H1 (cell line): ENCODE measurements around the gene GRB14. TPM values are rescaled to one million over a fixed set of nuclear protein-coding genes. Genes with fewer than 3 reads are reported as not detected.

Source experiments
- CHD7 ChIP-seq: fragments of 300-600 bp; sonication (generic); IDR thresholded peaks from 2 replicates; pipeline ENCODE4 v1.7.1; 2012; ENCODE audit warnings: low read length, moderate library complexity, mild to moderate bottlenecking, inconsistent platforms; ENCODE audit not compliant: insufficient replicate concordance
- RAD21 ChIP-seq, 2 experiments: IDR thresholded peaks in 1 of 2; conservative IDR thresholded peaks in 1 of 2; 2 replicates each; pipeline ENCODE4 v1.6.1; 2011; ENCODE audit warnings: low read depth in 2 of 2, low read length in 2 of 2, improper control_type of control experiment in 1 of 2, inconsistent platforms in 1 of 2, mild to moderate bottlenecking in 1 of 2, moderate library complexity in 1 of 2
- polyA plus RNA-seq, 7 experiments: library from polyadenylated mRNA; depleted of rRNA in 3 of 7; stranded (reverse) in 5 of 7; unstranded in 2 of 7; fragments of >200 nt in 5 of 7; fragments of 200-250 nt in 2 of 7; gene quantifications; 1 replicate in 5 of 7; 2 replicates in 1 of 7; 4 replicates in 1 of 7; pipeline versions ENCODE4 v1.2.1 to v1.2.3, GENCODE V29; 2011 to 2013; ENCODE audit warnings: missing spikeins in 2 of 7, mixed read lengths in 2 of 7
- total RNA-seq: library from RNA; stranded (reverse); fragmentation: NEBNext Ultra II Directional; extraction: Animal tissue kit (Norgen Biotek cat#: 25700); gene quantifications from 2 replicates; pipeline ENCODE4 v1.2.1, GENCODE V29; 2021

GRB14 gene
- total and polyA plus RNA-seq, 2 of the 8 experiments (the other 6 are each of a cell fraction or from before 2014, with no cell fraction given): 2.5 to 11.6 TPM

GRCh38 chr2:164479460-164479859 lies 141.8 kb downstream of the GRB14 start (continued):
- TF ChIP-seq CHD7 (no peak), RAD21 (IDR thresholded peaks at IDR 0.05 in 1 of 2, conservative IDR thresholded peaks at IDR 0.05 in 1 of 2; ENCODE audit: low read depth in 2 of 2, low read length in 2 of 2) (peak; percentile 89 to 90)
